ENCODE data around the gene DUOXA1. TPM values are rescaled to one million over a fixed set of nuclear protein-coding genes. Genes with fewer than 3 reads are reported as not detected.

Gene DUOXA1
- total and polyA plus RNA-seq, 9 of the 15 experiments (the other 6 are each of a cell fraction or from before 2014, with no cell fraction given): 0.17 to 0.74 (median 0.24) TPM; not detected in 6

- 74% methylated on average over 30 of the region's 36 CpGs for WGBS (ENCODE audit: insufficient coverage, low coverage, missing lambda C conversion rate)
- CTCF ChIA-PET (ENCODE audit: low intra/inter-chr PET ratio): no interaction called here
- no peak for FAIRE-seq
These were observed 22.5 kb upstream of the DUOXA1 start for GRCh38 chr15:45151998-45152828.

More at GRCh38 chr15:45151998-45152828, 22.5 kb upstream of the DUOXA1 start:
- no peaks in the 10 kb centered on the region; the same call in 1 of the 2 replicates for H4K20me1 ChIP-seq (replicated peaks; ENCODE audit: control insufficient read depth, insufficient read depth, low read length)
- TF ChIP-seq PHB (CRISPR knock-in tag; IDR thresholded peaks at IDR 0.05): no peak
- no peak for TF ChIP-seq SREBF1 (IDR thresholded peaks at IDR 0.05; ENCODE audit: borderline replicate concordance, low read depth, low read length)
- TF ChIP-seq RBM25 (IDR thresholded peaks at IDR 0.05; ENCODE audit: low read depth, low read length, severe bottlenecking): no peak
- TF ChIP-seq FOXO4 (CRISPR knock-in tag; IDR thresholded peaks at IDR 0.05): no peak
- no peak for TF ChIP-seq IRF9 (tag; IDR thresholded peaks at IDR 0.05)
- no peak for TF ChIP-seq DACH1 (IDR thresholded peaks at IDR 0.05; ENCODE audit: partially characterized antibody)
- TF ChIP-seq TSHZ1 (CRISPR knock-in tag; IDR thresholded peaks at IDR 0.05): no peak
- no peak for TF ChIP-seq ZKSCAN1 (IDR thresholded peaks at IDR 0.05; ENCODE audit: low read depth, low read length)
- TF ChIP-seq RAD51 (IDR thresholded peaks at IDR 0.05; ENCODE audit: borderline replicate concordance, low read depth): no peak
- TF ChIP-seq E2F8 (IDR thresholded peaks at IDR 0.05; ENCODE audit: low read depth, partially characterized antibody): no peak
- no peak for TF ChIP-seq SMARCB1 (IDR thresholded peaks at IDR 0.05; ENCODE audit: insufficient read length, low read depth)
- no peak for TF ChIP-seq ZNF124 (CRISPR knock-in tag; IDR thresholded peaks at IDR 0.05)
- POLR2A ChIA-PET: no interaction called here
- H3K27ac ChIP-seq (ENCODE audit: extremely low read depth, low read depth, low read length): no peak overlapping the region
- no peak for DNase-seq (ENCODE audit: extremely low read depth in 1 of 4, low spot score in 3 of 4)
- no TSS peak for BruUV-seq (replicated peaks)
- peaks cover 6% of the 10 kb centered on the region in 2 experiments; a peak in 3 of 5 replicates for H3K4me1 ChIP-seq (replicated peaks in 1 of 2; ENCODE audit: control insufficient read depth in 2 of 2, insufficient read depth in 2 of 2, low read length in 2 of 2)
- no peaks in the 10 kb centered on the region for H3K36me3 ChIP-seq (ENCODE audit: control insufficient read depth, insufficient read depth, low read length)
- ATAC-seq: no peak
- in situ Hi-C loops (cut with MboI): no loop called here
- no peak overlapping the region for H3K4me3 ChIP-seq
- no peaks in the 10 kb centered on the region for H3K9me1 ChIP-seq (ENCODE audit: control insufficient read depth, insufficient read depth, low read length)
- peaks cover 0 to 15% of the 10 kb centered on the region in 2 experiments; a peak in 2 of 5 replicates for H3K27me3 ChIP-seq (ENCODE audit: control insufficient read depth in 2 of 2, insufficient read depth in 2 of 2, low read length in 2 of 2)
- intact Hi-C loops (cut with micrococcal nuclease): no loop called here
- H3K9me3 ChIP-seq (replicated peaks; ENCODE audit: control insufficient read depth, insufficient read depth, low read depth, low read length): no peaks in the 10 kb centered on the region
- H3K79me2 ChIP-seq (ENCODE audit: control insufficient read depth, insufficient read depth, low read length): no peaks in the 10 kb centered on the region
- H2AFZ ChIP-seq (ENCODE audit: low read depth, low read length): no peak overlapping the region
- no peak overlapping the region for H3K4me2 ChIP-seq (ENCODE audit: insufficient read depth, low read length)
- no peak overlapping the region for H3K9ac ChIP-seq (ENCODE audit: insufficient read depth in 1 of 2, low read depth in 2 of 2, low read length in 2 of 2)
